Activated CD8-positive, alpha-beta memory T cell treated with anti-CD3 and anti-CD28 coated beads, Interleukin-2, amount 50 U/mL, for 1 hour (primary cell): ENCODE measurements around the gene GRHL1.

Experiments
- DNase-seq: peaks from one replicate; pipeline ENCODE4 v3.0.0-alpha.2; 2020; ENCODE audit errors: extremely low read depth

GRHL1 gene

DNA sequence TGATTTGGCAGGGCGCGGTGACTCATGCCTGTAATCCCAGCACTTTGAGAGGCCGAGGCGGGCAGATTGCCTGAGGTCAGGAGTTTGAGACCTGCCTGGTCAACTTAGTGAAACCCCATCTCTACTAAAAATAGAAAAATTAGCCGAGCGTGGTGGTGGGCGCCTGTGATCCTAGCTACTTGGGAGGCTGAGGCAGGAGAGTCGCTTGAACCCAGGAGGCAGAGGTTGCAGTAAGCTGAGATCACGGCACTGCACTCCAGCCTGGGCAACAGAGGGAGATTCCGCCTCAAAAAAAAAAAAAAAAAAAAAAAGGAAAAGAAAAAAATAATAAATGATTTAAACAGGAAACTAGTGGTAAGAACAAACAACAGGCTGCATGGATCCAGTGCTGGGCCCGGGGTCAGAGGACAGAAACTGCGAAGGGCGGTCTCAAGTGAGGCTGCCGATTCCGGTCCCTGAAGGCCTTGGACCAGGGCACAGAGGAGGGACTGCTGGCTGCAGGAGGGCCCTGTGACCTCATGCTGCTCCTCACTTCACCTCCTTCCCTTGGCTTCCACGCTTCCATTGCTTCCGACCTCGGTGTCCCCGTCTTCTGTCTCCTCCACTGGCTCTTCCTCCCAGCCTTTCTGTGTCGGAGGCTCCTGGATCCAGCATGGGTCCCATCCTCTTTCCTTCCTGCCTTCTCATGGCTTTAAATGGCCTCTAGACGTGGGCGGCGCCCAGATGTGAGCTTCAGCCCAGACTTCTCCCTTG, 2.1 kb upstream of the GRHL1 start:
- no peak for DNase-seq

DNA sequence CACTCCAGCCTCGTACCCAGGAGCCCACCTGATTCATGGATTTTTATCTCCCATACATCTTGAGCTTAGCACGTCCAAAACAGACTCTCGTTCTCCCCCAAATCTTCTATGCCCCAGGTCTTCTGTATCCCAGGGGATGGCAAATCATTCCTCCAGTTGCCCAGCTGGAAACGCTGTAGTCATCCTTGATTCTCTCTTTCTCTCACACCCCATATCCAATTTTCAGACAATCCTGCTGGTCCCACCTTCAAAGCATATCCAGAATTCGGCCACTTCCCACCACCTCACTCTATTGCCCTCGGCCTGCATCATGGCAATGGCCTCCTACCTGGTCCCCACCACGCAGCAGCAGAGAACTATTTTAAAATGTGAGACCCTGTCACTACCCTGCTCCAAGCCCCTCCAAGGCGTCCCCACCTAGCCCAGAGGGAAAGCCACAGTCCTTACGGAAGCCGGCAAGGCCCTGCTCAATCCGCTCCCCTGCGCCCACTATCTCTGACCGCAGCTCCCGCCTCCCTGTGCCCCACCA, 1.4 kb upstream of the GRHL1 start:
- no peak for DNase-seq

DNA sequence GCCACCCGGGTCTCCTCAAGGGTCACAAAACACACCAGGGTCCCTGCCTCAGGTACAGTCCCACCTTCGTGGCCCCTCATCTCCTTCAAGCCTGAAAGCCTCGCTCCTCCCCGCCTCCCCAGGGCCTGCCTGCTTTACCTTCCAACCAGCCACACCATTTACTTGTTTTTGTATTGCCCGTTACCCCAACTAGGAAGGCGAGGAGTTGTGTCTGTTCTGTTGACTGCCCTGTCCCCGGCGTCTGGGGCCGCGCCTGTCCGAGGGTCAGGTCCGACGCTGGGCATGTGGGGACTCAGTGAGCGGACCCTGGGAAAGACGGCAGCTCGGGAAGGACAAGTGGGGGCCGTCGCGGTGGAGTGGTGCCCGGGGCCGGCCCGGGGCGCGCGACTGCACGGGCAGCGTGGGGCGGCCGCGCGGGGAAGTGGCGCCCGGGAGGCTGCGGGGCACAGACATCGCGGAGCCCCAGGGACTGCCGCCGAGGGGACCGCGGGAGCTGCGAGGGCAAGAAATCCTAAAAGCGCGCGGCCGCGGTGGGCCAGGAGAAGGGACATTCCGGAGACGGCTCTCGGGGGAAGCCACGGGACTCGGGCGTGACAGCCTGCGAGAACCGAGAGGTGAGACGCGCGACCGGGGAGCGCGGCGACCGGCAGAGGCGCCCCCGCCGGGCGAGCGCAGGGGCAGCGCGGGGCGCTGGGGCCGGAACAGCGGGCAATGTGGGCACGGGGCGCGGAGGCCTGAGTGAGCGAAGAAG, 797 bp upstream of the GRHL1 start:
- no peak for DNase-seq

DNA sequence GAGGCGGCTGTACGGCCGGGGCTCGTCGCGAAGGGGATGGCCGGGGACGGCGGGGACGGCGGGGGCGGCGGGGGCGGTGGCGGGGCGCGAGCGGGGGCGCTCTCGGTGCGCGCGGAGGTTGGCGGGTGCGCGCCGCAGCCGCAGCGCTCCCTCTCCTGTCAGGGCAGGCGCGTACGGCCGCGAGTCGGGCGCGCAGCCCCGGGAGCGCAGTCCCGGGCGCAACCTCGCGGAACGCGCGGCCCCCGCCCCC, 296 bp upstream of the GRHL1 start:
- no peak for DNase-seq

DNA sequence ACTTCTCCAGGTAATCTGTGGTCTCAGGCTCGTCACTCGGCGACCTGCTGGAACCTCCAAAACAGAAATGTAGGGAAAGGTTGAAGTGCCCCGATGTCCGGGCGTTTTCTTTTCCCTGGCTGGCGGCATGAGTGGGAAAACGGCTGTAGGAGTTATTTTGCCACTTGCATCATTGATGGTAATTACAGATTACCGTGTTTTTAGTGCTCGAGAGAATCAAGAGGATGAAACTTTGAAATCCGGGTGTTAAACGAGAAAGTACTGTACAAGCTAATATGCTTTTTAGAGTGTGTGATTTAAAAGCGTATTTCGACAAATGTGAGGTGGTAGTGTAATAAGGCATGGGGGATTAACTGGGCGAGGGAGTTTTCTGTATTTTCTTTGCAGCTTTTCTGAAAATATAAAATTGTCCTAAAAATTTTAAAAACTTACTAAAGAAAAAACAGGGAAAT, 819 bp downstream of the GRHL1 start:
- no peak for DNase-seq

DNA sequence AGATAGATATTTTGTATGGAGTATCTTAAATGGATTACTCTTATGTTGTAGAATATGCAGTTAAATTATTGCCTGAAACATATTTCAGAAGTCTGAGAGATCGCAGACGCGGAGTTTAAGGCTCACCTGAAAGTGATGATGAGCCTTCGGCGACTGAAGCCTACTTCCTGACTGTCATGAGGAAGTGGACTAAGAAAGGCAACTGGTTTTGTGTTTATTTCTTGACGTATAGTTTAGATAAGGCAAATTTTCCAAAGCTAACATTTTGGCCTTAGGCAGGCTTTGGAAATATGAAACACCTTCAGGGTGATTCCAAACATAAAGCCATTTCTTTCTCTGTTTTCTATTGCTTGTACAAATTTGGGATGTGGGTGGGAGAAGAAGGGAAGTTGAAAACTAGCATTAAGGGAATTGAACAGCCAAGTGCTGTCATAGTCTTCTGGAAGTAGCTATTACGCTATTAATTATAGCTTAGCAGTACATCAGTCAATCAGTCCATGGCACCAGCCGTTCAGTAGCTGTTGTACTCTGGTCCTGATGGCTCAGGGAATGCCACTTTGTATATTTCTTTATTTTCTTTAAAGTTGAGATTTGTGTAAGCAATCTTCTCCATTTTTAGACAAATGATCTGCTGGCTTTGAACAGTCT, 1.5 kb downstream of the GRHL1 start:
- DNase-seq, result no peak

DNA sequence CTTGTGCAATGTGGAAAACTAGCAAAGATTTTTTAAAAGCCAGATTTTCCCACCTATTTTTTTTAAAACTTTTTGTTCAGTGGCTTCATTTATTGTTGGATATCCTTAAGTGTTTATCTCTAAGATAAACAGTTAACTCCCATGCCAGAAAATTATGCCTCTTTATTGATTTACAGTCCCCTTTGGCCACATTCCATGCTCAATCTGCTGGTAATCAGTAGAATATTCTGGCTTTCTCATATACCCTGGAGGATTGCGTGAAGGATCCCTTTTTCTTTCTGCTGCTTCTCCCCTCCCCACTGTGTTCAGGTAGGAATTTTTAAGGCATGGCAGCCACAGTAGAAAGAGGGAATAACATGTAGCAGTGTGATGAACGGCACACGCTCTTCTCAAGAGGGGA, 2.6 kb downstream of the GRHL1 start:
- DNase-seq, result no peak

DNA sequence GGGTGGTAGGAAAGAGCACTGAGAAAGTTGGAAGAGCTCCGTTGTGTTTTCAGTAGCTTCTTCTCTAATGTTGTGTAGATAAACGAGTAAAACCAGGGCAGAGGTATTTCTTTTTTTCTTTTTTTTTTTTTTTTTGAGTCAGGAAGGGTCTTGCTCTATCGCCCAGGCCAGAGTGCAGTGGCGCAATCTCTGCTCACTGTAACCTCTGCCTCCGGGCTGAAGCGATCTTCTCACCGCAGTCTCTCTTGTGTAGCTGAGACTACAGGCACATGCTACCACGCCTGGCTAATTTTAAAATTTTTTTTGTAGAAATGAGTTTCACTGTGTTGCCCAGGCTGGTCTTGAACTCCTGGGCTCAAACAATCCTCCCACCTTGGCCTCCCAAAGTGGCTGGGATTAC, 6.6 kb downstream of the GRHL1 start:
- DNase-seq, result no peak

DNA sequence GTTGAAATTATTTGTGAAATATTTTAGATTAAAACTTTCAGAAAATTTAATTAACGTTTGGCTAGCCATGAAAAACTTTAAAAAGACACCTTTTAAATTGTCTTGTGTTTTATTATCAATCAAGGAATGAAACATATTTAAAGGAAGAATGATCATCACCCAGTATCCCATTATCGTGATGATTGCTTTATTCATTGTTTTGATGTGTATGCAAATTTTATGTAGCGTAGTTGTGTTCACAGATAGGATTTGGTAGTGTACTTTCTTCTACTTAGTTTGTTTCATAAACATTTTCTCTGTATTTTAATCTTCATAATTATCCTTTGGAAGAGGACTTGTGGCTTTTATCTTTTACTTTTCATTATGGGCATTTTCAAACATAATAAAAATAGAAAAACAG, 7.8 kb downstream of the GRHL1 start:
- no peak for DNase-seq

DNA sequence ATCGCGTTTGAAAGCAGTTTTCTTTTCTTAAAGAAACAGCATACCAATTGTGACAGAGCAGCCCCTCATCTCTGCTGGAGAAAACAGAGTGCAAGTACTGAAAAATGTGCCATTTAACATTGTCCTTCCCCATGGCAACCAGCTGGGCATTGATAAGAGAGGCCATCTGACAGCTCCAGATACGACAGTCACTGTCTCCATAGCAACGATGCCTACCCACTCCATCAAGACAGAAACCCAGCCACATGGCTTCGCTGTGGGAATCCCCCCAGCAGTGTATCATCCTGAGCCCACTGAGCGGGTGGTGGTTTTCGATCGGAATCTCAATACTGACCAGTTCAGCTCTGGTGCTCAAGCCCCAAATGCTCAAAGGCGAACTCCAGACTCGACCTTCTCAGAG, 9.5 kb downstream of the GRHL1 start:
- no peak for DNase-seq

DNA sequence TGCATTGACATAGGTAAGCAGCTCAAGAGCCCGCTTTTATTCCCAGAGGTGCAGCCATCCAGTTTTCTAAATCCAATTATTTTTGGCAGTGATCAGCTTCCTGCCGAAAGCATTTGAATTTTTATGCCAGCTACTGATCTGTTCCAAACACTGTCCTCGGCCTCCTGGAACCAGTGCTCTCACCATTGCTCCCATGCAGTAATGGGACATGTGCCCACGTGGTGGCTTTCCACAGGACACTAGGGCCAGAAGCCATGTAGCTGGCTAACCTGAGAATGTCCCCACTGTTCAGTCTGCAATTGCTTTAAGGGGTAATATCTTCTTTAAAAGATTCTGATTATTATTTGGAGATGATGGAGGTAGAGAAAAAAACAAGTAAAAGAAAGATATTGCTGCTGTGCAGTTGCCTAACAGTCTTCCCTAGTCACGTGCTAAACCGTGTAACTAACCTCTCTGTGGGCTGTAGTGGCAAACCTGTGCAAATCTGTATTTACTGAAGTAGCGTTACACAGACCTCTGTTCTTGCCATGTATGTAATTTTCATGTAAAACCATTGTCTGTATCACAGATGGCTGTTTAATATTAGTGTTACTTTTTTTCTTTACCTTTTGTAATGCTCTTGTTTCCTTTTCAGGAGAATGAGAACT, 13.0 kb downstream of the GRHL1 start:
- no peak for DNase-seq

DNA sequence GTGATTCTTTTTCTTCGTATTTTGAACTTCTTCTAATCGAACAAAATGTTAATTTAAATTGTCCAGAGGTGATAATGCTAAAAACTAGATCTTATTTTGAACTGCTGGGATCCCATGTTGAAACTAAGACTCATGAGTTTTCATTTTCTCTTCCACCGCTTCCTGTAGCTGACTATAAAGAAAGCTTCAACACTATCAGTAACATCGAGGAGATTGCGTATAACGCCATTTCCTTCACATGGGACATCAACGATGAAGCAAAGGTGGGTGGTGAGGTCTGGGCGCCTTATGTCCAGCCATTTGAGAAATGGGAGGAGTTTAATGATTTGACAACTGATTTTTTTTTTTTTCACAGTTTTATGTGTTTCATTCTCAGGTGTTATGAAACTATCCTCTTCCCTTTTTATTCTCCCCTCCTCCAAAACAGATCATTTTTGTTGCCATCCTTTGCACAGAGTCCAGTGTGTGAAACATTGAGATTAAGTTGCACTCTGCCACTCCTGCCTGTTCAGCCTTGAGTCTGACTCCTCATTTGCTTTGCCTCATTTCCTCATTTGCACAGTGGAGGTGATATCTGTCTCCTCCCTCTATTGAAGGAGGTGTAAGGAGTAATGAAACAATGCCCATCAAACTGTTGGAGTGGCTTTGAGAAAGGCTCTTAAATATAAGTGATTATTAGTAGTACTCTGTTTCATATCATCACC, 13.8 kb downstream of the GRHL1 start:
- no peak for DNase-seq

DNA sequence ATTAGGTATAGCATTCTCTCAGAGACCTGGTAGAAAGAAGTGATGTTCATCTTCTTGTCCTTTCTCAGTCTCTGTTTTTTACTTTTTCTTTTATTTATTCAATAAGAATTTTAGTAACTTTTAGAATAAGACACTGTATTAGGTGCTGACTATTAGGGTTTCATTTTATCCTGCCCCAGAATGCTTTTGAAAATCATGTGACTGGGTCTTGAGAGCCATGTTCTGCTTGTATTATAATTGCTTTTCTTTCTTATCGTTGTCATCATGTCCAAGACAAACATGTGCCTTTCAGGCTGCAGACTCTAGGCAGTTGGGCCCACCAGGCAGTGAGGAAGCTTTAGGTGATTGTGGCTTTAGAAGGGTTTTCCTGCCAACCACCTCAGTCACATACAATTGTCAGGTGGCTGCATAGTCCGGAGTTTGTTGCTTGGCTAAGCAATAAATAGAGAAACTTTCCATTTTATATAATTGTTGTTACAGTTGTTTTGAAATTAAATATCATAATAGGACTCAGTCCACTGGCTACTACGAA, 15.1 kb downstream of the GRHL1 start:
- DNase-seq, result no peak

DNA sequence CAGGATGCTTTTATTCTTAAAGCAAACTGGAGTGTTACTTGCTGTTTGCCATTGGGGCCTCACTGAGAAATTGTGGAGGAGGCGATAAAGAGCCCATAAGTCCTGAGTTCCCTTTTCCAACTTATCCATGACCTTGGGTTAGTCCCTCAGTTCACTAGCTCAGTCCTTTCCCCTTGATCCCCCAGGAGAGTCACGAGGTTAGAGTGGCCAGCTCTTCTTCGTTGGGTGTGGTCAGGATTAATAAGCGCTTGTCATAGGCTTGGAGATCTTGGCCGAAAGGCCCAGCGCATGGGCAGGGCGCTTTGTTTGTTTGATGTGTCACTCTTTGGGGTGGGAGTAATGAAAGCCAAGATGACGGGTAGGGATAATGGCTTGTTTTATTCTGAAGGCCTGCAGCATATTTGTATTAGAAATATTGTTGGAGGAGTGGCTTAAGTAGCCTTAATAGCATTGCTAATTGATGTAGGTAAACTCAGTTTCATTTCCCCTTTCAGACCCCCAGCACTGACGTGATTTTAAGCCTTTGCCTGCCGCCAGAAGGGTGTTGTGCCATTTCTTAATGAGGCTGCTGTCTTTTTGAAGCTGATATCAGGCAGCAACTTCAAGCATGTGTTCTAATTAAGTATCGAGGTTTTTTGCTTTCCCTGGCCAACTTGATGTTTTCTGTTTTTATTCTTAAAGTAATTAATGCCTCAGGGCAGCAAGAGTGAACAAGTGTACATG, 15.7 kb downstream of the GRHL1 start:
- no peak for DNase-seq

DNA sequence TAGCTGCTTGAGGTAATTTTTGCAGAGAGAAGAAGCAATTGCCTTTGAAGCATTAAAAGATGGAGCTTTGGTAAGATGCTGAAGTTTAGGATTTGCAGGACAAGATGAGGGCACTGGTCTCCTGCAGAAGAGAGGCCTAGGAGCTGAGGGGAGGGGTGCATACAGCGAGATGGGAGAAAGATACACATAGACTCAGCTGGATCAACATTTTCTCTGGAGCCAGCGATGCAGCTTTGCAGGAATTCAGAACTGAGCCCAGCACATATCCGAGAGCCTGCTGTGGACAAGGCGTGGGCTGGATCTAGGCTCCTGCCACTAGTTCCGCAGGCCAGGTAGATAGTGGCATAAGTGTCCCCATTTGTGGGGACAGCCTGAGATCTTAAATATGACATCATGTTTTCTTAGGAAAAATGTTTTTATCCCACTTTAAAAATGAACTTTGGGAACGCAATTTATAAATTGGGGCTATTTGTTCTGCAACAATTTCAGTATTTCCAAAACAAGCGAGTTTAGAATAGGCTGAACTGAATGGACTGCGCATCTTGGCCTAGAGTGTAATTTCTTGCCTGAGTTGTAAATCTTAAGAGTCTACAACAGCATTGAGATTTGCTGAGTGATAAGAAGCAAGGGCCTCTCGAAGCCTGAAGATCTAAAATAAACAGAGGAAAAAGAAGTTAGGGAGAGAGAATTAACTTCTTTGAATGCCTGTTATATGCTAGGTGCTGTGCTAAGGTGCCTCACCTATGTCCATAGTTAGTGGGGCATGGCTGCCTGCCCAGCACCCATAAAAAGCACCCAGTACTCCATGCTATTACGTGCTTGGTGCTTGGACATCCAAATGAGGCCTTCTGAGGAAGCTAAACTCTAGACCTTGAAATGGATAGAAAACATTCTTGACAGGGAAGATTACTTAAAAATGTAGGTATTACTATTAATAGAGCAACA, 17.3 kb downstream of the GRHL1 start:
- DNase-seq, result no peak

DNA sequence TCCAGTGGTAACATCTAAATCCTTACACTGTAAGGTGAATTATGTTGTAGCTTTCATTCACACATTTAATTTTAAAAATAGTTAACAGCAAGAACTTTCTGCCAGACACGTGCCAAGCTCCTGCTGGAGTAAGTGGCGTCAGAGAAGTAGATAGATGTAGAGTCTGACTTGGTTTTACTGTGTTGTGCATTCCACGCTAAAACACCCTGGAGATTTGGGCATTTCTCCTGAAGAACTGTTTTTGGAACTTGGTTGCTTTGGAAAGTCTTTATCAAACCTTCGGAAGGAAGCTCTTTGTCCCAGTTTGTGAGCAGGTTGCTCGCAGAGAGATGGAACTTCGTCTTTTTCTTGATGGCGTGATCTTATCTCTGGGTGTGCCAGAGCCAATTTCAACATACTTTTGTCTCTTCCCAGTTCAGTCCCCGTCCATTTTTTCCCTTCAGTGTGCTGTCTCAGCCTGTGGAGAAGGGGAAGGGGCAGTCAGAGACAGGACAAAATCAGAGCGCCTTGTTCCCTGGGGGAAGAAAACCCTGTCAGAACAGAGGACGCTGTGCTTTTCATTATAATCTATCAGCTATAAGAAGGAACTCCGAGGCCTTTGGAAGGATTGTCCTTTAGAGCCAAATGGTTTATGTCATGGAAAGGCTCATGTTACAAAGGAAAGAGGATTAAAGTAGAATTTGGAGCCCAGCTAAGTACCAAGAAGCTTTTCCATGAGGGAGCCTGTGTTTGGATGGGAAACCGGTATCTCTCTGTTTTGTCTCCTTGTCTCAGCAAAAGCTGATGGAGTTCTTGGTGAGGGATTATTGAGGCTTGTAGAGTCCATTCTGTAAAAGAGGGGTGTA, 18.9 kb downstream of the GRHL1 start:
- DNase-seq, result no peak

DNA sequence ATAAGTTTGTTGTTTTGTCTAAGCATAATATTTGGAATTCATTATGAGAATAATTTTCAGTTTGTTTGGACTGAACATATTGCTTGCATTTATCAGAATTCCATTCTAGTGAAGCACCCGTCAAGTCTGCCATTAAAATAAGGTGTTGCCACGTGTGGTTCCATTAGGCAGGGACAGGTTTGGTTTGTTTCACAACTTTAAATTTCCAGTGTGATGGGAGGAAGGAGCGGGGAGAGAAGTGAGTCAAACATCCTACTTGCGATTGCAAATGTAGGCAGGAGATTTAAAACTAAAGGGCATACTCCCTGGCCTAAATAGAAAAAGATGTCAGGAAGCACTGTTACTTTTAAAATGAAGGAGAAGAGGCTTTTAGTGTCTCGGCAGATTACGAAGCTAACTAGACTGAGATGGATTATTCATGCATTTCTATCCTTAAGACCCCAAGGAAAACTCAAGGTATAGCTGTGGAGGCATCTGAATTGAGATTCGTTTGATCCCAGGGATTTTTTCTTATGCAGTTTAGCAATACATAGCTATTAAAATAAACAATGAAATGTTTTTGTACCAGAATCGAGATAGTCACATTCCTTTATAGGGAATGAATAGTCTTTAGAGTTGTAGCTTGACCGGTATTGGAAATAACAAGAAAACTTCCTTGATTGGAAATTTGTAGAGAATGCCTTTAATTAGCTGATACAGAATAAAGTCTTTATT, 19.8 kb downstream of the GRHL1 start:
- no peak for DNase-seq

DNA sequence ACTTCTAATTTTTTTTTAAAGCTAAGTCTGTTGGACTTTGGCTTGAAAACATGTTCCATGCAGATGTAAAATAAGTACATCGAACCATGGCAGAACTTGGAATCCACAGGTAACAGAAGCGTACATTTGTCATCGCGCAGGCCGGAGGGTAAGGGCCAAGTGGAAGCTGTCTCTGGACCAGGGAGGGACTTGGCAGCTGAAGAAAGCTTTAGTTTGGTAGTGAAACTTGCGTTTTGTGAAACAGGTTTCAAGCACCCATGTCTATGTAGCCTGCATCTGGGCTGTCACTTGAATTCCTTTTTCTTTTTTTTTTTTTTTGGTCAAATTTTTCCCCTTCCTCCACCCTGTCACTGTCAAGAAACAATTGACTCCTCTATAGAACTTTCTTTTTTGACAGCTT, 20.4 kb downstream of the GRHL1 start:
- no peak for DNase-seq
